GM19397 (cell line): ENCODE measurements around the gene GAK.
"Not testable (repeated sequence)": the region's sequence is repeated elsewhere in the genome, so short reads cannot be mapped to it uniquely, and the experiment has no call there.

Experiments
- ATAC-seq: cut with Tn5 transposase; IDR thresholded peaks from one replicate; pipeline ENCODE4 v1.9.1; 2021; ENCODE audit warnings: mild to moderate bottlenecking, moderate library complexity; ENCODE audit not compliant: unreplicated experiment

The GAK gene

GRCh38 chr4:931960-932712, at the start of gene GAK, which contains the start of gene TMEM175:
GAK (minus strand) TSS chr4:932316; CDS start chr4:932187, 129 bp downstream.
TMEM175 (plus strand) TSS chr4:932460; CDS start chr4:947740, 15,280 bp downstream.
- peak; percentile 91 for ATAC-seq

GRCh38 chr4:978957-979701, 47.0 kb upstream of the GAK start:
- ATAC-seq: no peak

DNA sequence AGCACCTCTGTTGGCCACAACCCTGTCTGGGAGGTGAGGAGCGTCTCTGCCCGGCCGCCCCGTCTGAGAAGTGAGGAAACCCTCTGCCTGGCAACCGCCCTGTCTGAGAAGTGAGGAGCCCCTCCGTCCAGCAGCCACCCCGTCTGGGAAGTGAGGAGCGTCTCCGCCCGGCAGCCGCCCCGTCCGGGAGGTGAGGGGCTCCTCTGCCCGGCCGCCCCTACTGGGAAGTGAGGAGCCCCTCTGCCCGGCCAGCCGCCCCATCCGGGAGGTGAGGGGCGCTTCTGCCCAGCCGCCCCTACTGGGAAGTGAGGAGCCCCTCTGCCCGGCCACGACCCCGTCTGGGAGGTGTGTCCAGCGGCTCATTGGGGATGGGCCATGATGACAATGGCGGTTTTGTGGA, 43.9 kb upstream of the GAK start:
- not testable (repeated sequence) for ATAC-seq

DNA sequence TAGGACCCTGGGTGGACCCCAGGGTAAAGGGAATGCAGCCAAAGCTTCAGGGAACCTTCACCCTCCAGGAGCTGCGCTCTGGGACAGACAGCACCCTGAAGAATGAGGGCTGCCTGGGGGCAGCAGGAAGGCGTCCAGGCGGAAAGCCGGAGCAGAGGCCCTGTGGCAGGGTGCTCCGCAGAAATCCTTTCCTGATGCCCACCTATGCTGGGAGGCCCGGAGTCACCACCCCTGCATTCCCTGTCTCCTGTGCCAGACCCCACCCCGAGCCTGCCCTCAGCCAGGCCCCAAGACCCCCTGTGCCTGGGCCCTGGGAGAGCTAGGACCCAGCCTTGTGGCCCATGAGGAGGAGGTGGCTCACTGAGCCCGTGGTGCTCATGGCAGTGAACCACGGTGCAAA, 42.6 kb upstream of the GAK start:
- ATAC-seq: no peak

DNA sequence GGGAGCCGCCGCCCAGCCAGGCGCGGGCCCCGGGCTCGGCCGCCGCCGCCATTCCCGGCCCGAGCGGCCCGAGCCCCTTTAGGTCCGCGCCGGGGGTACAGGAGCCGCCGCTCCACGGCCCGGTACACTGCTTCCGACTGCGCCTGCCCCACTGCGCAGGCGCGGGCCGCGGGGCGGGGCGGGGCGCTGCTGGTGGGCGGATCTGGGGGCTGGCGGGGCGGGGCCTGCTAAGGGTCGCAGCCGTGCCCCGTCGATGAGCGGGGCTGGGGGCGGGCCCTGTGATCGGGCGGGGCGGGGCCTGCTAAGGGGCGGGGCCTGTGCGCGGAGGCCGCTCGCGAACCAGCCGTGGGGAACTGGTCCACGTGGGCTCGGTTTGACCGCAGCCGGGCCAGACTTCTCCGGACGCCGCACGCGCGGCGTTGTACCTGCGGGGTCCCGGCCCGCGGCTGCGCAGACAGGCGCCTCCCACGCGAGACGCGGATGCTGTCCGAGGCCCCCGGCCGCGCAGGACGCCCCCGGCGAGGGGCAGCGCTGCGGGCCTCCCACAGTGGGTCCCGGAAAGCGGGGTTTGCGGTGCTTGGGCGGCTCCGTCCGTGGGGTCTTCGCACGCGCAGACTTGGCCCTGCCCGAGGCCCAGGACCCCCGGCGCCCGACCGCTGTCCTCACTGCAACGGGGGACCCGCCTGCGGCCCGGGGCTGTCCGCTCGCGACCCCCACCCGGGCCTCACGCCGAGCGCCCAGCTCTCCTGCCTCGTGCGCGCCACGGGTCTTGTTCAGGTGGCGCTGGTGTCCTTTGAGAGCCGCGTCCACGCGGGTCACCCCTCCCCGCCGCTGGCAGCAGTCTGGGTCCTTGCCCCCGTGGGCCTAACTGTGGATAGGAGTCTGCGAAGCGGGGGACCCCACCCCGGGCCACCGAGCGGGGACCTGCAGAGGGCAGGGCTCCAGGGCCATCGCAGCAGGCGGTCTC, 41.6 kb upstream of the GAK start, which contains the start of gene DGKQ:
Gene DGKQ, minus strand, starts transcription at position 139 of the 967 bp plus-strand sequence. Its CDS starts 87 bp downstream, at position 52.
- peak; percentile 80 for ATAC-seq

DNA sequence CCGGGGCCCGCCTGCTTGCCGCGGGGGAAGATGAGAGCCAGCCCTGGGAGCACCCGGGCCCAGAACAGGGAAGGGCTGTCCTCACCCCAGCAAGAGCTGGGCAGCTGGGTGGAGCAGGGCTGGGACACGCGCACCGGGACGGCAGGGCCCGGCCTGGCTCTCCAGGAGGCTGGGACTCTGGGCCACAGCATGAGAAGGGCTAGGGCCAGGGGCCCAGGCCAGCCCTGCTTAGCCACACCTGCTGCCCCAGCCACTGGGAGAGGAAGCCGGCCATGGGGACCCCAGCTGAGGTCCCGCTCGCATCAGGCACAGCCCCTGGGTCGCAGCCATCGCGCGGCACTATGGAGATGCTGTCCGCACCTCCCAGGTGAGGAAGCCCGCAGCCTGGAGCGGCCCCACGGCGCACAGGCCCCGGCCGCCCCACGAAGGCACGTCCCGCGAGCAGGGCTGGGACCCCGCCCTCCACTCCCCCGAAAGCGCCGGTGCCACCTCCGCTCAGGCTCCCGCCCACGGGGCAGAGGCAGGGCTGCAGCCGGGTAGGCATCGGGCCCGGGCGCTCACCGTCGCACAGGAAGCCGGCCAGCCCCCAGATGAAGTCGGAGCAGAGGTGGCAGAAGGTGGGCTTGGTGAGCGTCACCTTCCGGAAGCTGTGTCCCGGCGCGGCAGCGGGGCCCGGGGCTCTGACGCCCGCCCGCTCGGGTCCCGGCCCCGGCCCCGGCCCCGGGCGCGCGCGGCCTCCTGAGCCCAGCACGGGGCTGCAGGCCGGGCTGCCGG, 40.7 kb upstream of the GAK start:
- peak; percentile 38 for ATAC-seq

GRCh38 chr4:971666-972500, 39.8 kb upstream of the GAK start:
- ATAC-seq: no peak

- ATAC-seq: no peak
Measured at GRCh38 chr4:970854-971520, 38.9 kb upstream of the GAK start.

GRCh38 chr4:970046-970745, 38.1 kb upstream of the GAK start:
- ATAC-seq: no peak

DNA sequence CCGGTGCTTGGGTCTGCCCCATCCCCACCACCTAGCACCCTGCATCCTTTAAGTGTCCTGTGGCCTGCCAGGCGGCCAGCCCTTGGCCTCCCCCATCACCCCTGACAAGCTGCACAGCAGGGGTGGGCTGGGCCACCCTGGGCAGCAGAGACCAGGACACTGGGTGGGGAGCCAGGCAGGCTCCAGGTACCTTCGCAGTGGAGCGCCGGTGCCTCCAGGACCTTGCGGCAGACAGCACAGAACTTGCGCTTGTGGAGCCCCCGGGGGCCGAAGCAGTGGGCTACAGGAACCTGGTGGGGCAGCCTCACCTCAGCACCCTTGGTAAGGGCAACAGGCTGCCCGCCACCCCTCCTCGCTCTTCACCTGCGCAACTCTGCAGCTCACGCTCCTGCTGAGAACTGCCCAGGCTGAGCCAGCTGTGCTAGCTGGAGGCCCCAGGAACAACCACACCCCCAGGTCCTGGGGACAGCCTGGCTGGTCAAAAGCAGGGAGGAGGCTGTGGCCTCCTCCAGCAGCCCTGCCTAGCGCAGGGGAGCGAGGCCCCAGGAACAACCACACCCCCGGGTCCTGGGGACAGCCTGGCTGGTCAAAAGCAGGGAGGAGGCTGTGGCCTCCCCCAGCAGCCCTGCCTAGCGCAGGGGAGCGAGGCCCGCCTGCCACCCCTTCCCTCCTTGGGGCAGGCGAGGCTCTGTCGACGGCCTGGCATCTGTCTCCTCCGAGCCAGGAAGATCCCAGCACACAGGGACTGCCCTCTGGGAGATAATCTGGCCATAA, 36.7 kb upstream of the GAK start:
- ATAC-seq: no peak

- no peak for ATAC-seq
Measured at GRCh38 chr4:968221-968620, 36.1 kb upstream of the GAK start.

DNA sequence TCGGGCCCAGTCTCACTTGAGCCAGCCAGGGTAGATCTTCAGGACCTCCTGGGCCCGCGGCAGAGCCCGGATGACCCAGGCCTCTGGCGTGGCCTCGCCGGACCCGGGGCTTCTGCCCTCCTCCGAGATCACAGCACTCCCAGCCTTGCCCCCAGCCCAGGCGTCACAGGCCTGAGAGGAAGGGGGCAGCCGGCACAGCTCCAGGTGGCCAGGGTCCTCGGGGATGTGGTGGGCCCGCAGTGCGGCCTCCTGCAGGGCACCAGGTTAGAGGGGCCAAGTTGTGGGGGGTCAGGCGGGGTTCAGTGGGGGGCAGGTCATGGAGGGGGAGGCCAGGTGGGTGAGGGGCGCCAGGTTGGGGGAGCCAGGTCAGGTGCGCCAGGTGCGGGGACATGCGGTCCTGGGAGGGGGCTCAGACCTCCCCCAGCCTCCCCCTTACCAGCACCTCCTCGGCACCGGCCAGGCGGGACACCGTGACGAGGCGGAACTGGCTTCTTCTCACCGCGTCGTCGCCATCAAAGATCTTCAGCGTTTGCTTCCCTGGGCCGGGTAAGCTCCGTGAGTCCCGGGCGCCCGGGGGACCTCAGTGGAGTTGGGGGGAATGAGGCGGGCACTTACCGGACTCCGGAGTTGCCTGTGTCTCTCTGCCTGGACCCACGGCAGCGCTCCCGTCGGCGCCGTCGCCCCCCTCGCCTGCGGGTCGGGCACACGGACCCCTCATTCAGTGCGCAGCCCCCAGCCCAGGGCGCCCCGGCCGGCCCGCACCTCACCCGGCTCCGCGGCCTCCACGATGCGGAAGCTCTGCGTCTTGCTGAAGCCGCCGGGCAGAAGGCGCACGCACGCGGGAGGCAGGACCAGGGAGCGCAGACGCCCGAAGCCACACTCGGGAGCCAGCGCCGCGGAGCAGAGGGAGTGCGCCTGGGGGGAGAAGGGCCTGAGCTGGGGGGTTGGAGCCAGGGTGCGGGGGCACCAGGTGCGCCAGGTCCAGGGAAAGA, 35.3 kb upstream of the GAK start:
- ATAC-seq: no peak

- ATAC-seq: no peak
Measured at GRCh38 chr4:966266-967112, 34.4 kb upstream of the GAK start.

DNA sequence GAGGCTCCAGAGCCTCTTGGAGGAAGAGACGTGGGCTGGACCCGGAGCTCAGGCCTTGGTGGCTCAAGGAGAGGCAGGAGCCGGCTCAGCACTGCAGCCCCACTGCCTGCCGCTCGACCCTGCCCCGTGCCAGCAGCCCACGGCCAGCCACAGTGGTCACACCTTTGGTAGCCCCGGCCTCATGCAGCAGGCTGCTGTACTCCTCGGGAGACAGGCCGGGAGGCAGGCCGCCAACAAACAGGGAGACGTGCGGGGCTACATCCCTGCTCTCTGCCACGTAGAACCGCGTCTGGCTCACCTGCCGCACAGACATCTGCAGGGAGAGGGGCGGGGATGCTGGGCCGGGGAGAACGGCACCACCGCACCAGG, 33.6 kb upstream of the GAK start:
- no peak for ATAC-seq

GRCh38 chr4:965048-965765, 33.1 kb upstream of the GAK start:
- no peak for ATAC-seq
